ENCODE data around the gene BCAS3.

- no peak for TF ChIP-seq ZC3H10 (CRISPR knock-in tag; IDR thresholded peaks at IDR 0.05)
- no peak for TF ChIP-seq OSR1 (CRISPR knock-in tag; IDR thresholded peaks at IDR 0.05)
- TF ChIP-seq TCF4 (CRISPR knock-in tag; IDR thresholded peaks at IDR 0.05; ENCODE audit: borderline replicate concordance), result no peak
- TF ChIP-seq ESRRG (CRISPR knock-in tag; IDR thresholded peaks at IDR 0.05), result no peak
- TF ChIP-seq TOX (CRISPR knock-in tag; IDR thresholded peaks at IDR 0.05; ENCODE audit: borderline replicate concordance), result no peak
- no peak for TF ChIP-seq RARB (CRISPR knock-in tag; IDR thresholded peaks at IDR 0.05)
- TF ChIP-seq ZFP3 (CRISPR knock-in tag; IDR thresholded peaks at IDR 0.05), result no peak
- no peak for TF ChIP-seq ZNF565 (CRISPR knock-in tag; conservative IDR thresholded peaks at IDR 0.05; ENCODE audit: low read depth)
- no peak for TF ChIP-seq PPARA (CRISPR knock-in tag; IDR thresholded peaks at IDR 0.05; ENCODE audit: borderline replicate concordance)
- TF ChIP-seq SNAI2 (CRISPR knock-in tag; IDR thresholded peaks at IDR 0.05), result no peak
- TF ChIP-seq POU6F1 (CRISPR knock-in tag; IDR thresholded peaks at IDR 0.05; ENCODE audit: borderline replicate concordance, low read depth), result no peak
- no peak for TF ChIP-seq CSDC2 (CRISPR knock-in tag; IDR thresholded peaks at IDR 0.05)
- no peak for TF ChIP-seq ISL1 (CRISPR knock-in tag; IDR thresholded peaks at IDR 0.05)
Observed at GRCh38 chr17:61384354-61384691, 706.7 kb downstream of the BCAS3 start.
